ENCODE results near the gene POTEH. TPM values are rescaled to one million over a fixed set of nuclear protein-coding genes. Genes with fewer than 3 reads are reported as not detected.
"Not testable (repeated sequence)": the region's sequence is repeated elsewhere in the genome, so short reads cannot be mapped to it uniquely, and the experiment has no call there.

POTEH gene
- total RNA-seq, 1 experiment from 2014 or later, result not detected

GRCh38 chr22:15687676-15688075 is 2.1 kb upstream of the POTEH start:
- intact Hi-C loops (cut with micrococcal nuclease); H4K20me1 ChIP-seq (ENCODE audit: low read length); H3K36me3 ChIP-seq (ENCODE audit: low read depth, low read length); BruUV-seq (replicated peaks); CTCF ChIA-PET; H3F3A ChIP-seq (ENCODE audit: low read length, unreplicated experiment); H3K9me2 ChIP-seq (replicated peaks; ENCODE audit: low read length); H3K27ac ChIP-seq (ENCODE audit: low read length); H2AFZ ChIP-seq (ENCODE audit: low read length); H3K27me3 ChIP-seq (ENCODE audit: low read length); H3K9me3 ChIP-seq (ENCODE audit: low read length); H3K4me3 ChIP-seq (ENCODE audit: low read length); H3K4me2 ChIP-seq (ENCODE audit: low read length); ATAC-seq; H3K9ac ChIP-seq (ENCODE audit: low read length); POLR2A ChIA-PET (ENCODE audit: unreplicated experiment); H3K4me1 ChIP-seq (ENCODE audit: insufficient read depth, low read length); H3K79me2 ChIP-seq (ENCODE audit: low read length): not testable (repeated sequence)
- peak; percentile 1 for DNase-seq

GRCh38 chr22:15688090-15688489 is 1.7 kb upstream of the POTEH start:
- H3K79me2 ChIP-seq (ENCODE audit: low read length); H4K20me1 ChIP-seq (ENCODE audit: low read length); H3K27me3 ChIP-seq (ENCODE audit: low read length); H3K9me3 ChIP-seq (ENCODE audit: low read length); H3F3A ChIP-seq (ENCODE audit: low read length, unreplicated experiment); POLR2A ChIA-PET (ENCODE audit: unreplicated experiment); BruUV-seq (replicated peaks); H3K27ac ChIP-seq (ENCODE audit: low read length); H3K4me1 ChIP-seq (ENCODE audit: insufficient read depth, low read length); H2AFZ ChIP-seq (ENCODE audit: low read length); H3K9me2 ChIP-seq (replicated peaks; ENCODE audit: low read length); H3K9ac ChIP-seq (ENCODE audit: low read length); H3K36me3 ChIP-seq (ENCODE audit: low read depth, low read length); CTCF ChIA-PET; DNase-seq; H3K4me3 ChIP-seq (ENCODE audit: low read length); intact Hi-C loops (cut with micrococcal nuclease); ATAC-seq; H3K4me2 ChIP-seq (ENCODE audit: low read length): not testable (repeated sequence)

- CTCF ChIA-PET; DNase-seq; H4K20me1 ChIP-seq (ENCODE audit: low read length); H2AFZ ChIP-seq (ENCODE audit: low read length); H3K4me3 ChIP-seq (ENCODE audit: low read length); H3K4me2 ChIP-seq (ENCODE audit: low read length); BruUV-seq (replicated peaks); H3K27ac ChIP-seq (ENCODE audit: low read length); H3K9me2 ChIP-seq (replicated peaks; ENCODE audit: low read length); H3K79me2 ChIP-seq (ENCODE audit: low read length); H3K9me3 ChIP-seq (ENCODE audit: low read length); ATAC-seq; H3F3A ChIP-seq (ENCODE audit: low read length, unreplicated experiment); POLR2A ChIA-PET (ENCODE audit: unreplicated experiment); intact Hi-C loops (cut with micrococcal nuclease); H3K27me3 ChIP-seq (ENCODE audit: low read length); H3K4me1 ChIP-seq (ENCODE audit: insufficient read depth, low read length); H3K36me3 ChIP-seq (ENCODE audit: low read depth, low read length); H3K9ac ChIP-seq (ENCODE audit: low read length): not testable (repeated sequence)
Observed at GRCh38 chr22:15689012-15689748, 646 bp upstream of the POTEH start.

GRCh38 chr22:15713600-15713999 is 23.8 kb downstream of the POTEH start:
- H3K4me1 ChIP-seq (ENCODE audit: insufficient read depth, low read length); intact Hi-C loops (cut with micrococcal nuclease); ATAC-seq; BruUV-seq (replicated peaks); H3K9me2 ChIP-seq (replicated peaks; ENCODE audit: low read length); H3K36me3 ChIP-seq (ENCODE audit: low read depth, low read length); POLR2A ChIA-PET (ENCODE audit: unreplicated experiment); H3K9me3 ChIP-seq (ENCODE audit: low read length); H4K20me1 ChIP-seq (ENCODE audit: low read length); H3K9ac ChIP-seq (ENCODE audit: low read length); H3K79me2 ChIP-seq (ENCODE audit: low read length); H3K27me3 ChIP-seq (ENCODE audit: low read length); H3K27ac ChIP-seq (ENCODE audit: low read length); H3K4me3 ChIP-seq (ENCODE audit: low read length); H3F3A ChIP-seq (ENCODE audit: low read length, unreplicated experiment); H2AFZ ChIP-seq (ENCODE audit: low read length); CTCF ChIA-PET; DNase-seq; H3K4me2 ChIP-seq (ENCODE audit: low read length): not testable (repeated sequence)

GRCh38 chr22:15714125-15714524 is 24.3 kb downstream of the POTEH start:
- ATAC-seq; H3K9me3 ChIP-seq (ENCODE audit: low read length); H3K79me2 ChIP-seq (ENCODE audit: low read length); CTCF ChIA-PET; H3K9me2 ChIP-seq (replicated peaks; ENCODE audit: low read length); H3K9ac ChIP-seq (ENCODE audit: low read length); DNase-seq; H4K20me1 ChIP-seq (ENCODE audit: low read length); H2AFZ ChIP-seq (ENCODE audit: low read length); POLR2A ChIA-PET (ENCODE audit: unreplicated experiment); H3K27me3 ChIP-seq (ENCODE audit: low read length); H3K4me1 ChIP-seq (ENCODE audit: insufficient read depth, low read length); H3F3A ChIP-seq (ENCODE audit: low read length, unreplicated experiment); H3K4me2 ChIP-seq (ENCODE audit: low read length); H3K36me3 ChIP-seq (ENCODE audit: low read depth, low read length); H3K27ac ChIP-seq (ENCODE audit: low read length); intact Hi-C loops (cut with micrococcal nuclease); BruUV-seq (replicated peaks); H3K4me3 ChIP-seq (ENCODE audit: low read length): not testable (repeated sequence)

GRCh38 chr22:15721884-15722283 is 32.1 kb downstream of the POTEH start:
- H4K20me1 ChIP-seq (ENCODE audit: low read length); H3F3A ChIP-seq (ENCODE audit: low read length, unreplicated experiment); H3K27me3 ChIP-seq (ENCODE audit: low read length); H3K9me3 ChIP-seq (ENCODE audit: low read length); H3K9me2 ChIP-seq (replicated peaks; ENCODE audit: low read length); DNase-seq; POLR2A ChIA-PET (ENCODE audit: unreplicated experiment); H3K4me2 ChIP-seq (ENCODE audit: low read length); H3K4me1 ChIP-seq (ENCODE audit: insufficient read depth, low read length); H3K9ac ChIP-seq (ENCODE audit: low read length); intact Hi-C loops (cut with micrococcal nuclease); H2AFZ ChIP-seq (ENCODE audit: low read length); ATAC-seq; BruUV-seq (replicated peaks); H3K36me3 ChIP-seq (ENCODE audit: low read depth, low read length); CTCF ChIA-PET; H3K4me3 ChIP-seq (ENCODE audit: low read length); H3K79me2 ChIP-seq (ENCODE audit: low read length); H3K27ac ChIP-seq (ENCODE audit: low read length): not testable (repeated sequence)
